HEK293 (cell line): Measurements from ENCODE around the gene ELMO1.

ENCODE experiments used
- CTCF ChIA-PET: fragments of 350-600 bp; formaldehyde crosslinking; extraction: SDS; loops from one replicate; lab custom pipeline; 2021; ENCODE audit warnings: antibody characterized with exemption; lab: Yijun Ruan, JAX
- POLR2A ChIA-PET: fragments of 300-600 bp; formaldehyde crosslinking; extraction: SDS; loops from one replicate; lab custom pipeline; 2020; ENCODE audit warnings: antibody characterized with exemption, inconsistent platforms; lab: Yijun Ruan, JAX
- H3K27ac ChIP-seq: fragments of 200-500 bp; sonication (Bioruptor generic); 2 replicates; pipeline ENCODE4 v1.5.1; 2014; ENCODE audit warnings: low read depth, low read length, control low read depth, inconsistent platforms; ENCODE audit errors: extremely low read depth
- H3K36me3 ChIP-seq, 2 experiments: fragments of 200-500 bp in 1 of 2; sonication (Bioruptor generic) in 1 of 2; 1 replicate in 1 of 2; 2 replicates in 1 of 2; pipeline ENCODE4 v1.5.1; 2014 to 2017; ENCODE audit warnings: inconsistent platforms in 2 of 2, low read length in 2 of 2; ENCODE audit not compliant: control insufficient read depth in 2 of 2, insufficient read depth in 1 of 2
- H3K4me1 ChIP-seq: fragments of 200-500 bp; sonication (Bioruptor generic); 2 replicates; pipeline ENCODE4 v1.5.1; 2014; ENCODE audit warnings: mild to moderate bottlenecking, low read length, inconsistent platforms; ENCODE audit not compliant: control insufficient read depth, insufficient read depth
- H3K4me3 ChIP-seq: 2 replicates; pipeline ENCODE4 v1.5.1; 2011; ENCODE audit warnings: low read depth, mild to moderate bottlenecking, control low read depth, low read length, moderate library complexity
- H3K9me3 ChIP-seq: fragments of 200-500 bp; sonication (Bioruptor generic); 2 replicates; pipeline ENCODE4 v1.5.1; 2014; ENCODE audit warnings: low read depth, low read length, inconsistent platforms; ENCODE audit not compliant: control insufficient read depth, insufficient read depth
- BCL11A ChIP-seq: fragments of 450-650 bp; formaldehyde crosslinking; IDR thresholded peaks from 2 replicates; pipeline ENCODE4 v1.5.1; 2016; ENCODE audit warnings: low read depth, missing biosample characterization, missing genetic modification characterization
- GLI2 ChIP-seq: fragments of 450-650 bp; formaldehyde crosslinking; IDR thresholded peaks from 2 replicates; pipeline ENCODE4; 2017; ENCODE audit warnings: missing biosample characterization, missing genetic modification characterization, low read depth, borderline replicate concordance
- HOXA7 ChIP-seq: sonication (generic); formaldehyde crosslinking; IDR thresholded peaks from 2 replicates; pipeline ENCODE4 v1.8.1; 2022; ENCODE audit warnings: missing genetic modification reagents, borderline replicate concordance
- REPIN1 ChIP-seq: fragments of 450-650 bp; formaldehyde crosslinking; IDR thresholded peaks from 2 replicates; pipeline ENCODE4 v1.5.1; 2017; ENCODE audit warnings: missing biosample characterization, missing genetic modification characterization, low read depth
- SP2 ChIP-seq: fragments of 450-650 bp; formaldehyde crosslinking; IDR thresholded peaks from 2 replicates; pipeline ENCODE4 v1.5.1; 2016; ENCODE audit warnings: missing biosample characterization, missing genetic modification characterization
- ZBTB8A ChIP-seq: fragments of 450-650 bp; formaldehyde crosslinking; IDR thresholded peaks from 2 replicates; pipeline ENCODE4 v1.5.1; 2016; ENCODE audit warnings: missing biosample characterization, missing genetic modification characterization
- ZNF146 ChIP-seq: fragments of 450-650 bp; formaldehyde crosslinking; IDR thresholded peaks from 2 replicates; pipeline ENCODE4 v1.5.1; 2016; ENCODE audit warnings: missing biosample characterization, missing genetic modification characterization
- ZNF169 ChIP-seq: fragments of 450-650 bp; formaldehyde crosslinking; IDR thresholded peaks from 2 replicates; pipeline ENCODE4 v1.5.1; 2016; ENCODE audit warnings: missing biosample characterization, missing genetic modification characterization
- ZNF211 ChIP-seq: fragments of 450-650 bp; formaldehyde crosslinking; IDR thresholded peaks from 2 replicates; pipeline ENCODE4 v1.5.1; 2016; ENCODE audit warnings: low read depth, missing biosample characterization, missing genetic modification characterization
- ZNF239 ChIP-seq: fragments of 450-650 bp; formaldehyde crosslinking; IDR thresholded peaks from 2 replicates; pipeline ENCODE4 v1.5.1; 2016; ENCODE audit warnings: missing biosample characterization, missing genetic modification characterization
- ZNF302 ChIP-seq: fragments of 450-650 bp; formaldehyde crosslinking; IDR thresholded peaks from 2 replicates; pipeline ENCODE4 v1.5.1; 2016; ENCODE audit warnings: missing biosample characterization, missing genetic modification characterization, low read depth
- ZNF510 ChIP-seq: fragments of 450-650 bp; formaldehyde crosslinking; IDR thresholded peaks from 2 replicates; pipeline ENCODE4 v1.5.1; 2018; ENCODE audit warnings: mild to moderate bottlenecking, missing genetic modification characterization, missing biosample characterization; ENCODE audit not compliant: insufficient replicate concordance
- ZNF529 ChIP-seq: fragments of 450-650 bp; formaldehyde crosslinking; IDR thresholded peaks from 2 replicates; pipeline ENCODE4 v1.5.1; 2017; ENCODE audit warnings: missing genetic modification characterization, missing biosample characterization; ENCODE audit not compliant: insufficient replicate concordance
- ZNF600 ChIP-seq: fragments of 450-650 bp; formaldehyde crosslinking; IDR thresholded peaks from 2 replicates; pipeline ENCODE4 v1.5.1; 2016; ENCODE audit warnings: missing biosample characterization, missing genetic modification characterization
- ZNF670 ChIP-seq: fragments of 450-650 bp; formaldehyde crosslinking; IDR thresholded peaks from 2 replicates; pipeline ENCODE4 v1.5.1; 2016; ENCODE audit warnings: missing biosample characterization, missing genetic modification characterization, low read depth
- ZNF701 ChIP-seq: fragments of 450-650 bp; formaldehyde crosslinking; IDR thresholded peaks from 2 replicates; pipeline ENCODE4 v1.5.1; 2016; ENCODE audit warnings: missing biosample characterization, missing genetic modification characterization
- ZNF777 ChIP-seq: fragments of 450-650 bp; formaldehyde crosslinking; IDR thresholded peaks from 2 replicates; pipeline ENCODE4 v1.5.1; 2017; ENCODE audit warnings: missing biosample characterization, missing genetic modification characterization, borderline replicate concordance
- ZNF785 ChIP-seq: fragments of 450-650 bp; formaldehyde crosslinking; IDR thresholded peaks from 2 replicates; pipeline ENCODE4 v1.5.1; 2016; ENCODE audit warnings: missing biosample characterization, missing genetic modification characterization
- ZNF791 ChIP-seq: fragments of 450-650 bp; formaldehyde crosslinking; IDR thresholded peaks from 2 replicates; pipeline ENCODE4 v1.5.1; 2016; ENCODE audit warnings: missing biosample characterization, missing genetic modification characterization
- TF ChIP-seq, protein P1 (sequence below): fragments of 450-650 bp; formaldehyde crosslinking; IDR thresholded peaks from 2 replicates; pipeline ENCODE4 v1.5.1; 2016; ENCODE audit warnings: missing biosample characterization, missing genetic modification characterization
- TF ChIP-seq, protein P2 (sequence below): fragments of 450-650 bp; formaldehyde crosslinking; IDR thresholded peaks from 2 replicates; pipeline ENCODE4; 2016; ENCODE audit warnings: missing biosample characterization, missing genetic modification characterization
- TF ChIP-seq, protein P3 (sequence below): fragments of 450-650 bp; formaldehyde crosslinking; IDR thresholded peaks from 2 replicates; pipeline ENCODE4 v1.5.1; 2016; ENCODE audit warnings: missing biosample characterization, missing genetic modification characterization, low read depth
- TF ChIP-seq, protein P4 (sequence below): fragments of 450-650 bp; formaldehyde crosslinking; IDR thresholded peaks from 2 replicates; pipeline ENCODE4 v1.5.1; 2016; ENCODE audit warnings: missing biosample characterization, missing genetic modification characterization

The ELMO1 gene

DNA sequence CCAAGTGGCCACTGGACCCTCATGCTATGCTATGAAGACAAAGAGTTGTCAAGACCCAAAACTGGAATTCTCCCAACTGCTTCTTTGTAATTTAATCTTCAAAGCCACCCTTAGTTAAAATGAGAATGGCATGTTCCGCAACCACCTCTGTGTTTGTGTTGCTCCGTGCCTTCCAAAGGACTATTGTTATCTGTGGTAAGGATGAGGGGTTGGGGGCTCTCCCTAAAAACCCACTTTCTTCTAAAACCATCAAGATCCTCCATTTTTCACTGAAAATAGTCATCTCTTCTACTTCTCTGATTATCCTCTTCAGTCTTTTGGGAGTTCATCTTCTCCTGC, 502.3 kb downstream of the ELMO1 start:
- ChIA-PET POLR2A (no interaction called here), CTCF (interaction anchor here (0.8 kb wide), 1 partner anchor 252 kb away, joined by 3 read pairs; no protein-coding TSS in a partner anchor)
- H3K4me3 ChIP-seq, result no peak overlapping the region
- H3K9me3 ChIP-seq, result no peaks in the 10 kb centered on the region
- H3K27ac ChIP-seq, result no peak overlapping the region
- TF ChIP-seq ZNF510 (tag by site-specific recombination) (no peak), ZNF791 (no peak), BCL11A (no peak), ZBTB8A (no peak), ZNF211 (tag by site-specific recombination) (no peak), ZNF600 (no peak), ZNF777 (tag by site-specific recombination) (no peak)
- TF ChIP-seq, protein P1, sequence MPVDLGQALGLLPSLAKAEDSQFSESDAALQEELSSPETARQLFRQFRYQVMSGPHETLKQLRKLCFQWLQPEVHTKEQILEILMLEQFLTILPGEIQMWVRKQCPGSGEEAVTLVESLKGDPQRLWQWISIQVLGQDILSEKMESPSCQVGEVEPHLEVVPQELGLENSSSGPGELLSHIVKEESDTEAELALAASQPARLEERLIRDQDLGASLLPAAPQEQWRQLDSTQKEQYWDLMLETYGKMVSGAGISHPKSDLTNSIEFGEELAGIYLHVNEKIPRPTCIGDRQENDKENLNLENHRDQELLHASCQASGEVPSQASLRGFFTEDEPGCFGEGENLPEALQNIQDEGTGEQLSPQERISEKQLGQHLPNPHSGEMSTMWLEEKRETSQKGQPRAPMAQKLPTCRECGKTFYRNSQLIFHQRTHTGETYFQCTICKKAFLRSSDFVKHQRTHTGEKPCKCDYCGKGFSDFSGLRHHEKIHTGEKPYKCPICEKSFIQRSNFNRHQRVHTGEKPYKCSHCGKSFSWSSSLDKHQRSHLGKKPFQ (tag by site-specific recombination), result no peak
- TF ChIP-seq, protein P2, sequence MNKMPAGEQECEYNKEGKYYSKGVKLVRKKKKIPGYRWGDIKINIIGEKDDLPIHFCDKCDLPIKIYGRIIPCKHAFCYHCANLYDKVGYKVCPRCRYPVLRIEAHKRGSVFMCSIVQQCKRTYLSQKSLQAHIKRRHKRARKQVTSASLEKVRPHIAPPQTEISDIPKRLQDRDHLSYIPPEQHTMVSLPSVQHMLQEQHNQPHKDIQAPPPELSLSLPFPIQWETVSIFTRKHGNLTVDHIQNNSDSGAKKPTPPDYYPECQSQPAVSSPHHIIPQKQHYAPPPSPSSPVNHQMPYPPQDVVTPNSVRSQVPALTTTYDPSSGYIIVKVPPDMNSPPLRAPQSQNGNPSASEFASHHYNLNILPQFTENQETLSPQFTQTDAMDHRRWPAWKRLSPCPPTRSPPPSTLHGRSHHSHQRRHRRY (tag by site-specific recombination), result no peak
- TF ChIP-seq, protein P3, sequence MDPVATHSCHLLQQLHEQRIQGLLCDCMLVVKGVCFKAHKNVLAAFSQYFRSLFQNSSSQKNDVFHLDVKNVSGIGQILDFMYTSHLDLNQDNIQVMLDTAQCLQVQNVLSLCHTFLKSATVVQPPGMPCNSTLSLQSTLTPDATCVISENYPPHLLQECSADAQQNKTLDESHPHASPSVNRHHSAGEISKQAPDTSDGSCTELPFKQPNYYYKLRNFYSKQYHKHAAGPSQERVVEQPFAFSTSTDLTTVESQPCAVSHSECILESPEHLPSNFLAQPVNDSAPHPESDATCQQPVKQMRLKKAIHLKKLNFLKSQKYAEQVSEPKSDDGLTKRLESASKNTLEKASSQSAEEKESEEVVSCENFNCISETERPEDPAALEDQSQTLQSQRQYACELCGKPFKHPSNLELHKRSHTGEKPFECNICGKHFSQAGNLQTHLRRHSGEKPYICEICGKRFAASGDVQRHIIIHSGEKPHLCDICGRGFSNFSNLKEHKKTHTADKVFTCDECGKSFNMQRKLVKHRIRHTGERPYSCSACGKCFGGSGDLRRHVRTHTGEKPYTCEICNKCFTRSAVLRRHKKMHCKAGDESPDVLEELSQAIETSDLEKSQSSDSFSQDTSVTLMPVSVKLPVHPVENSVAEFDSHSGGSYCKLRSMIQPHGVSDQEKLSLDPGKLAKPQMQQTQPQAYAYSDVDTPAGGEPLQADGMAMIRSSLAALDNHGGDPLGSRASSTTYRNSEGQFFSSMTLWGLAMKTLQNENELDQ (tag by site-specific recombination), result no peak
- H3K4me1 ChIP-seq, result no peaks in the 10 kb centered on the region
- no peaks in the 10 kb centered on the region for H3K36me3 ChIP-seq

DNA sequence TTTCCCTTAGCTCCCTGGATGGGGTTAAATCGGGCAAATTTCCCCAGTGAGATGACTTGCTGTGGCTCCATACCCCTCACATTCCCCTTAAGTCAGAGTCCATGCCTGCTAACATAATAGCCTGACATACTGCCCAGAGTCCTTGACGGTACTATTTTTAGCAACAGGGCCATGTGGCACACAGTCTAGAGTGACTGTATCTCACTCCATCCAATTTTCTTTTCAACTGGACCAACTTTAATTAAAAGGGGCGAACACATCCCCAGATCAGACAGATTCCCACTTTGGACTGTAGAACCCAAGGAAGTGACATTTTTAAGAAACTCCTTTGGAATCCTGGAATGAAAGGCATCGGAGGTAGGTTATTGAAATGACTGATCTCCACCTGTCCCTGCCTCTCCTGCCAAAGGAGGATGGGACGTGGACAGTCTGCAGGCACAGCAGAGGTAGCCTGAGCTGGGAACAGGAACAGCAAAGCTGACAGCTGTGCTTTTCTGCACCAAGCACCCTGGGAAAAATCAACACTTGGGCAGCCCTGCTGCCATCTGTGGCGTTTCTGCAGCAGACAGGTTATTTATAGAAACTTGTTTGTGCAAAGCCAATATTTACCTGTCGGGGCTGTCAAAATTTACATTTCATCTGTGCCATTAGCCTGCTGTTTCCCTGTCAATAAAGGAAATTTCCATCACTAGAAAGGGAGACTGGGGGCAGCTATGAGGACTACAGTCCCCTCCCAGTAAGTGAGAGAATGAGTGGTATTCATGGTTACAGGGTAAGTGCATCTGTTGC, 502.9 kb downstream of the ELMO1 start:
- Histone ChIP-seq H3K36me3 (no peaks in the 10 kb centered on the region), H3K27ac (no peak overlapping the region), H3K9me3 (no peaks in the 10 kb centered on the region), H3K4me3 (no peak overlapping the region), H3K4me1 (no peaks in the 10 kb centered on the region)
- CTCF ChIA-PET, result interaction anchor here (0.6 to 1.1 kb wide), 3 partner anchors 236 to 1531 kb away, joined by 3 to 4 read pairs (median 3); no protein-coding TSS in a partner anchor
- POLR2A ChIA-PET, result no interaction called here
- TF ChIP-seq REPIN1 (tag by site-specific recombination) (no peak), ZNF510 (tag by site-specific recombination) (no peak), ZNF701 (tag by site-specific recombination) (no peak), ZNF670 (tag by site-specific recombination) (no peak), ZNF169 (no peak), SP2 (tag by site-specific recombination) (no peak), ZNF146 (tag by site-specific recombination) (no peak), ZNF302 (tag by site-specific recombination) (no peak), GLI2 (tag by site-specific recombination) (no peak), ZNF239 (tag by site-specific recombination) (no peak), ZNF785 (tag by site-specific recombination) (no peak), ZNF529 (tag by site-specific recombination) (no peak), HOXA7 (CRISPR knock-in tag) (no peak)
- TF ChIP-seq, protein P4, sequence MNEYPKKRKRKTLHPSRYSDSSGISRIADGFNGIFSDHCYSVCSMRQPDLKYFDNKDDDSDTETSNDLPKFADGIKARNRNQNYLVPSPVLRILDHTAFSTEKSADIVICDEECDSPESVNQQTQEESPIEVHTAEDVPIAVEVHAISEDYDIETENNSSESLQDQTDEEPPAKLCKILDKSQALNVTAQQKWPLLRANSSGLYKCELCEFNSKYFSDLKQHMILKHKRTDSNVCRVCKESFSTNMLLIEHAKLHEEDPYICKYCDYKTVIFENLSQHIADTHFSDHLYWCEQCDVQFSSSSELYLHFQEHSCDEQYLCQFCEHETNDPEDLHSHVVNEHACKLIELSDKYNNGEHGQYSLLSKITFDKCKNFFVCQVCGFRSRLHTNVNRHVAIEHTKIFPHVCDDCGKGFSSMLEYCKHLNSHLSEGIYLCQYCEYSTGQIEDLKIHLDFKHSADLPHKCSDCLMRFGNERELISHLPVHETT (tag by site-specific recombination), result no peak
